Measurements from ENCODE around the gene GPC3.

The GPC3 gene

DNA sequence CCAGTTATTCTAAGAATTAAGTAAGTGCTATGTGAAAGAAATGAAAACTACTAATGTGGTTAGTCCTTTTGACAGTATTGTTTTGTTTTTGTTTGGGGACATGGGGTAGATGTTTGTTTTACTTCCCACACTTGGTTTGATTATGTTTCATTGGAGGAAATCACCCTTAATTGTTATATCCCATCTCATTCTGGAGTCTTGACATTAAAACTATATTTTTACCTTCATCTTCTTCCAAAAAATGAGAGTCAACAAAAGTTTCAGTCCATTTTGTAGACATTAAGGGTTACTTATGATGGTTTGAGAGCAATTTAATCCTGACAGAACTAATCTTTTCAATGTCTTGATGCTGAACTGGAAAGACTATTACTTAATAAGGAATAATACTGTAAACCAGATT lies 108.7 kb downstream of the GPC3 start:
- H3K4me1 ChIP-seq (ENCODE audit: control insufficient read depth, insufficient read depth, low read length), result peaks cover 10% of the 10 kb centered on the region
- no peak overlapping the region for H3K27ac ChIP-seq (ENCODE audit: extremely low read depth, low read depth, low read length)
- TF ChIP-seq ZNF23 (tag by site-specific recombination; IDR thresholded peaks at IDR 0.05; ENCODE audit: borderline replicate concordance) (no peak), ZBTB8A (tag by site-specific recombination; IDR thresholded peaks at IDR 0.05) (no peak), ZNF157 (tag by site-specific recombination; IDR thresholded peaks at IDR 0.05) (no peak), SP3 (tag by site-specific recombination; IDR thresholded peaks at IDR 0.05) (no peak), ZNF169 (tag by site-specific recombination; IDR thresholded peaks at IDR 0.05) (no peak), GLIS2 (tag by site-specific recombination; IDR thresholded peaks at IDR 0.05) (no peak), SCRT1 (tag by site-specific recombination; IDR thresholded peaks at IDR 0.05; ENCODE audit: borderline replicate concordance) (no peak), ZNF560 (tag by site-specific recombination; IDR thresholded peaks at IDR 0.05; ENCODE audit: borderline replicate concordance) (no peak), YY1 (tag by site-specific recombination; IDR thresholded peaks at IDR 0.05) (no peak), ZNF350 (tag by site-specific recombination; IDR thresholded peaks at IDR 0.05) (no peak)
- TF ChIP-seq, protein P1, sequence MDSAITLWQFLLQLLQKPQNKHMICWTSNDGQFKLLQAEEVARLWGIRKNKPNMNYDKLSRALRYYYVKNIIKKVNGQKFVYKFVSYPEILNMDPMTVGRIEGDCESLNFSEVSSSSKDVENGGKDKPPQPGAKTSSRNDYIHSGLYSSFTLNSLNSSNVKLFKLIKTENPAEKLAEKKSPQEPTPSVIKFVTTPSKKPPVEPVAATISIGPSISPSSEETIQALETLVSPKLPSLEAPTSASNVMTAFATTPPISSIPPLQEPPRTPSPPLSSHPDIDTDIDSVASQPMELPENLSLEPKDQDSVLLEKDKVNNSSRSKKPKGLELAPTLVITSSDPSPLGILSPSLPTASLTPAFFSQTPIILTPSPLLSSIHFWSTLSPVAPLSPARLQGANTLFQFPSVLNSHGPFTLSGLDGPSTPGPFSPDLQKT (IDR thresholded peaks at IDR 0.05; ENCODE audit: borderline replicate concordance, low read depth, low read length), result no peak
- TF ChIP-seq, protein P2, sequence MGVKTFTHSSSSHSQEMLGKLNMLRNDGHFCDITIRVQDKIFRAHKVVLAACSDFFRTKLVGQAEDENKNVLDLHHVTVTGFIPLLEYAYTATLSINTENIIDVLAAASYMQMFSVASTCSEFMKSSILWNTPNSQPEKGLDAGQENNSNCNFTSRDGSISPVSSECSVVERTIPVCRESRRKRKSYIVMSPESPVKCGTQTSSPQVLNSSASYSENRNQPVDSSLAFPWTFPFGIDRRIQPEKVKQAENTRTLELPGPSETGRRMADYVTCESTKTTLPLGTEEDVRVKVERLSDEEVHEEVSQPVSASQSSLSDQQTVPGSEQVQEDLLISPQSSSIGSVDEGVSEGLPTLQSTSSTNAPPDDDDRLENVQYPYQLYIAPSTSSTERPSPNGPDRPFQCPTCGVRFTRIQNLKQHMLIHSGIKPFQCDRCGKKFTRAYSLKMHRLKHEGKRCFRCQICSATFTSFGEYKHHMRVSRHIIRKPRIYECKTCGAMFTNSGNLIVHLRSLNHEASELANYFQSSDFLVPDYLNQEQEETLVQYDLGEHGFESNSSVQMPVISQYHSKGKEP (tag by site-specific recombination; IDR thresholded peaks at IDR 0.05), result no peak
- TF ChIP-seq, protein P3, sequence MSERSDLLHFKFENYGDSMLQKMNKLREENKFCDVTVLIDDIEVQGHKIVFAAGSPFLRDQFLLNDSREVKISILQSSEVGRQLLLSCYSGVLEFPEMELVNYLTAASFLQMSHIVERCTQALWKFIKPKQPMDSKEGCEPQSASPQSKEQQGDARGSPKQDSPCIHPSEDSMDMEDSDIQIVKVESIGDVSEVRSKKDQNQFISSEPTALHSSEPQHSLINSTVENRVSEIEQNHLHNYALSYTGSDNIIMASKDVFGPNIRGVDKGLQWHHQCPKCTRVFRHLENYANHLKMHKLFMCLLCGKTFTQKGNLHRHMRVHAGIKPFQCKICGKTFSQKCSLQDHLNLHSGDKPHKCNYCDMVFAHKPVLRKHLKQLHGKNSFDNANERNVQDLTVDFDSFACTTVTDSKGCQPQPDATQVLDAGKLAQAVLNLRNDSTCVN (tag by site-specific recombination; optimal IDR thresholded peaks at IDR 0.05), result no peak
- H3K9me3 ChIP-seq (ENCODE audit: control insufficient read depth, insufficient read depth, low read depth, low read length), result no peaks in the 10 kb centered on the region
- H3K36me3 ChIP-seq (ENCODE audit: control insufficient read depth in 2 of 2, insufficient read depth in 1 of 2, low read length in 2 of 2), result no peaks in the 10 kb centered on the region
- ChIA-PET POLR2A (no interaction called here), CTCF (no interaction called here)
- no peak overlapping the region for H3K4me3 ChIP-seq (ENCODE audit: low read depth, low read length)

DNA sequence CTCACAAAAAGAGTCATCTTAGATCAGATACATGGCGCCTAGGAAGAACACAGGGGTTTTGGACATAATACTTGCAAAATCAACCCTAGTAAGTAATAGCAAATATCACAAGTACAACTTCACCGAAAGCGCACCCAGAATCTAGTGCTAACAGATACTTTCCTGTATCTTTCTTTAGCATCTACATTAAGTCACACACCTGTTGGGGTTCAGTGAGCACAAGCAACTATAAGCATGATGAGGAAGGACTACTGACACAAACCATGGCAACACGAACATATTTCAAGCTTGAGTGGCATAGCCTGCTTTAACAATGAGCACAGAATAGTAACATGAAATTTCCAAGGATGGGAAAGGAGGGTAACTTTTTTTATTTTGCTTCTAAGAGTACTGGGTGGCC lies 116.1 kb downstream of the GPC3 start:
- no peak overlapping the region for H3K27ac ChIP-seq (ENCODE audit: extremely low read depth, low read depth, low read length)
- no peak overlapping the region for H3K4me3 ChIP-seq (ENCODE audit: low read depth, low read length)
- H3K9me3 ChIP-seq (ENCODE audit: control insufficient read depth, insufficient read depth, low read depth, low read length), result no peaks in the 10 kb centered on the region
- CTCF ChIA-PET, result interaction anchor here (0.6 to 1.1 kb wide), 3 partner anchors 53 to 607 kb away, joined by 3 read pairs; no protein-coding TSS in a partner anchor
- H3K36me3 ChIP-seq (ENCODE audit: control insufficient read depth in 2 of 2, insufficient read depth in 1 of 2, low read length in 2 of 2), result no peaks in the 10 kb centered on the region
- peaks cover 10% of the 10 kb centered on the region for H3K4me1 ChIP-seq (ENCODE audit: control insufficient read depth, insufficient read depth, low read length)
- POLR2A ChIA-PET, result no interaction called here
- TF ChIP-seq KLF9 (tag by site-specific recombination; IDR thresholded peaks at IDR 0.05; ENCODE audit: low read depth), result no peak
- no peak for TF ChIP-seq ZNF311 (tag by site-specific recombination; IDR thresholded peaks at IDR 0.05; ENCODE audit: borderline replicate concordance)
- TF ChIP-seq GLI4 (tag by site-specific recombination; IDR thresholded peaks at IDR 0.05), result no peak
- TF ChIP-seq, protein P4, sequence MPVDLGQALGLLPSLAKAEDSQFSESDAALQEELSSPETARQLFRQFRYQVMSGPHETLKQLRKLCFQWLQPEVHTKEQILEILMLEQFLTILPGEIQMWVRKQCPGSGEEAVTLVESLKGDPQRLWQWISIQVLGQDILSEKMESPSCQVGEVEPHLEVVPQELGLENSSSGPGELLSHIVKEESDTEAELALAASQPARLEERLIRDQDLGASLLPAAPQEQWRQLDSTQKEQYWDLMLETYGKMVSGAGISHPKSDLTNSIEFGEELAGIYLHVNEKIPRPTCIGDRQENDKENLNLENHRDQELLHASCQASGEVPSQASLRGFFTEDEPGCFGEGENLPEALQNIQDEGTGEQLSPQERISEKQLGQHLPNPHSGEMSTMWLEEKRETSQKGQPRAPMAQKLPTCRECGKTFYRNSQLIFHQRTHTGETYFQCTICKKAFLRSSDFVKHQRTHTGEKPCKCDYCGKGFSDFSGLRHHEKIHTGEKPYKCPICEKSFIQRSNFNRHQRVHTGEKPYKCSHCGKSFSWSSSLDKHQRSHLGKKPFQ (tag by site-specific recombination; IDR thresholded peaks at IDR 0.05), result no peak
- no peak for TF ChIP-seq KLF1 (tag by site-specific recombination; IDR thresholded peaks at IDR 0.05)
- TF ChIP-seq, protein P5, sequence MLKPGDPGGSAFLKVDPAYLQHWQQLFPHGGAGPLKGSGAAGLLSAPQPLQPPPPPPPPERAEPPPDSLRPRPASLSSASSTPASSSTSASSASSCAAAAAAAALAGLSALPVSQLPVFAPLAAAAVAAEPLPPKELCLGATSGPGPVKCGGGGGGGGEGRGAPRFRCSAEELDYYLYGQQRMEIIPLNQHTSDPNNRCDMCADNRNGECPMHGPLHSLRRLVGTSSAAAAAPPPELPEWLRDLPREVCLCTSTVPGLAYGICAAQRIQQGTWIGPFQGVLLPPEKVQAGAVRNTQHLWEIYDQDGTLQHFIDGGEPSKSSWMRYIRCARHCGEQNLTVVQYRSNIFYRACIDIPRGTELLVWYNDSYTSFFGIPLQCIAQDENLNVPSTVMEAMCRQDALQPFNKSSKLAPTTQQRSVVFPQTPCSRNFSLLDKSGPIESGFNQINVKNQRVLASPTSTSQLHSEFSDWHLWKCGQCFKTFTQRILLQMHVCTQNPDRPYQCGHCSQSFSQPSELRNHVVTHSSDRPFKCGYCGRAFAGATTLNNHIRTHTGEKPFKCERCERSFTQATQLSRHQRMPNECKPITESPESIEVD (tag by site-specific recombination; IDR thresholded peaks at IDR 0.05), result no peak
- TF ChIP-seq ZNF335 (tag by site-specific recombination; conservative IDR thresholded peaks at IDR 0.05), result no peak
- TF ChIP-seq, protein P6, sequence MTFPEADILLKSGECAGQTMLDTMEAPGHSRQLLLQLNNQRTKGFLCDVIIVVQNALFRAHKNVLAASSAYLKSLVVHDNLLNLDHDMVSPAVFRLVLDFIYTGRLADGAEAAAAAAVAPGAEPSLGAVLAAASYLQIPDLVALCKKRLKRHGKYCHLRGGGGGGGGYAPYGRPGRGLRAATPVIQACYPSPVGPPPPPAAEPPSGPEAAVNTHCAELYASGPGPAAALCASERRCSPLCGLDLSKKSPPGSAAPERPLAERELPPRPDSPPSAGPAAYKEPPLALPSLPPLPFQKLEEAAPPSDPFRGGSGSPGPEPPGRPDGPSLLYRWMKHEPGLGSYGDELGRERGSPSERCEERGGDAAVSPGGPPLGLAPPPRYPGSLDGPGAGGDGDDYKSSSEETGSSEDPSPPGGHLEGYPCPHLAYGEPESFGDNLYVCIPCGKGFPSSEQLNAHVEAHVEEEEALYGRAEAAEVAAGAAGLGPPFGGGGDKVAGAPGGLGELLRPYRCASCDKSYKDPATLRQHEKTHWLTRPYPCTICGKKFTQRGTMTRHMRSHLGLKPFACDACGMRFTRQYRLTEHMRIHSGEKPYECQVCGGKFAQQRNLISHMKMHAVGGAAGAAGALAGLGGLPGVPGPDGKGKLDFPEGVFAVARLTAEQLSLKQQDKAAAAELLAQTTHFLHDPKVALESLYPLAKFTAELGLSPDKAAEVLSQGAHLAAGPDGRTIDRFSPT (tag by site-specific recombination; IDR thresholded peaks at IDR 0.05), result no peak

All from HEK293 (cell line).